OCI-LY3 (cell line): ENCODE results near the gene OR2F1.

Source experiments
- H2AFZ ChIP-seq: fragments of 200-600, 300-600 bp; shearing (Covaris generic); 2 replicates; pipeline ENCODE4 v1.6.0; 2014; ENCODE audit warnings: antibody characterized with exemption, low read depth, low read length
- H3K27ac ChIP-seq: fragments of 200-600, 300-600 bp; sonication (generic); 2 replicates; pipeline ENCODE4 v1.5.1; 2014; ENCODE audit warnings: mild to moderate bottlenecking, low read length, moderate library complexity, mixed read lengths
- H3K27me3 ChIP-seq: fragments of 200-600, 300-600 bp; sonication (generic); 2 replicates; pipeline ENCODE4 v1.6.1; 2014; ENCODE audit warnings: low read depth, low read length, mixed read lengths
- H3K36me3 ChIP-seq: fragments of 200-600, 300-600 bp; sonication (generic); replicated peaks from 2 replicates; pipeline ENCODE3; 2014; ENCODE audit warnings: low read depth, low read length, mixed read lengths
- H3K4me1 ChIP-seq: fragments of 300-600, 200-600 bp; sonication (generic); 2 replicates; pipeline ENCODE4 v1.6.1; 2014; ENCODE audit warnings: low read length, mixed read lengths
- H3K4me2 ChIP-seq: fragments of 200-600, 300-600 bp; sonication (generic); 2 replicates; pipeline ENCODE4 v1.6.1; 2014; ENCODE audit warnings: low read length, mixed read lengths
- H3K4me3 ChIP-seq: fragments of 300-600, 200-600 bp; sonication (generic); 2 replicates; pipeline ENCODE4 v1.5.1; 2014; ENCODE audit warnings: antibody characterized with exemption, mild to moderate bottlenecking, low read length, moderate library complexity
- H3K79me2 ChIP-seq: fragments of 300-600, 200-600 bp; shearing (Covaris generic); 2 replicates; pipeline ENCODE4 v1.6.1; 2014; ENCODE audit warnings: mild to moderate bottlenecking, low read length, mixed read lengths
- H3K9ac ChIP-seq: fragments of 300-600, 200-600 bp; shearing (Covaris generic); 2 replicates; pipeline ENCODE4 v1.6.0; 2014; ENCODE audit warnings: mild to moderate bottlenecking, low read length, moderate library complexity
- H3K9me3 ChIP-seq: fragments of 200-600, 300-600 bp; shearing (Covaris generic); 2 replicates; pipeline ENCODE4 v1.6.1; 2014; ENCODE audit warnings: low read length, mixed read lengths; ENCODE audit not compliant: insufficient read depth
- H4K20me1 ChIP-seq: fragments of 200-600, 300-600 bp; sonication (generic); 2 replicates; pipeline ENCODE4 v1.6.1; 2016; ENCODE audit warnings: low read length, mixed read lengths; ENCODE audit not compliant: insufficient read depth
- CTCF ChIP-seq: fragments of 200-600, 300-600 bp; sonication (generic); IDR thresholded peaks from 2 replicates; pipeline ENCODE4 v1.5.1; 2014; ENCODE audit warnings: antibody characterized with exemption, low read length, low read depth
- EZH2phosphoT487 ChIP-seq: fragments of 200-600 bp; shearing (Covaris generic); IDR thresholded peaks from 2 replicates; pipeline ENCODE4 v1.6.1; 2018; ENCODE audit warnings: antibody characterized with exemption, mixed run types, low read depth

Gene OR2F1

DNA sequence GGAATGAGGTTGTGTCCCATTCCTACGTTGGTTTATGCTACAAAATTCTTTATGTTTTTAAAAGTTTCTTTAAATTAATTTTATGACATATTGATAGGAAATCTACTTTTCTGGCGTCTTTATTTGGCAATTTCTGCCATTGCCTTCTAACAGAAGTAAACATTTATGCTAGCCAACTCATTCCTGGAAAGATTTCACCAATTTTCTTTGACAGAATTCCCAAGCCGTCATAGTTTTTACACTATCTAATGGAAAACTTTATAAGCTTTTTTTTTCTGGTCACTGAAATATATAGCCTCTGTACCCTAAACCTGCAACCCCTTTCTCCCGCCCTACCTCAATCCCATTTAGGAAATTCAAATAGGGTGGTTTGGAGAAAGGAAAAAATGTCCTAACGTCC lies 46.5 kb upstream of the OR2F1 start:
- Histone ChIP-seq H3K27me3 (peaks cover 22% of the 10 kb centered on the region; the same call in 1 of the 2 replicates), H2AFZ (no peak overlapping the region), H3K27ac (no peak overlapping the region), H3K4me3 (no peak overlapping the region), H3K36me3 (no peaks in the 10 kb centered on the region), H3K9ac (no peak overlapping the region), H3K4me2 (no peak overlapping the region), H3K9me3 (no peaks in the 10 kb centered on the region), H3K79me2 (no peaks in the 10 kb centered on the region), H4K20me1 (no peaks in the 10 kb centered on the region), H3K4me1 (no peaks in the 10 kb centered on the region)
- TF ChIP-seq EZH2phosphoT487, result no peak
- TF ChIP-seq CTCF, result no peak

GRCh38 chr7:143909863-143910262 lies 44.8 kb upstream of the OR2F1 start:
- Histone ChIP-seq H2AFZ (no peak overlapping the region), H3K36me3 (no peaks in the 10 kb centered on the region), H3K4me3 (no peak overlapping the region), H3K9ac (no peak overlapping the region), H3K27ac (no peak overlapping the region), H3K9me3 (no peaks in the 10 kb centered on the region), H3K4me2 (no peak overlapping the region), H3K4me1 (no peaks in the 10 kb centered on the region), H3K79me2 (no peaks in the 10 kb centered on the region), H4K20me1 (no peaks in the 10 kb centered on the region), H3K27me3 (peaks cover 22% of the 10 kb centered on the region; the same call in 1 of the 2 replicates)
- no peak for TF ChIP-seq EZH2phosphoT487
- no peak for TF ChIP-seq CTCF

- no peaks in the 10 kb centered on the region for H3K9me3 ChIP-seq
- H3K4me2 ChIP-seq, result no peak overlapping the region
- H3K9ac ChIP-seq, result no peak overlapping the region
- H4K20me1 ChIP-seq, result no peaks in the 10 kb centered on the region
- H3K27me3 ChIP-seq, result peaks cover 22% of the 10 kb centered on the region; the same call in 1 of the 2 replicates
- no peak overlapping the region for H2AFZ ChIP-seq
- H3K4me1 ChIP-seq, result no peaks in the 10 kb centered on the region
- no peaks in the 10 kb centered on the region for H3K79me2 ChIP-seq
- H3K4me3 ChIP-seq, result no peak overlapping the region
- H3K36me3 ChIP-seq, result no peaks in the 10 kb centered on the region
- H3K27ac ChIP-seq, result no peak overlapping the region
- no peak for TF ChIP-seq CTCF
- no peak for TF ChIP-seq EZH2phosphoT487
These were observed 44.0 kb upstream of the OR2F1 start for GRCh38 chr7:143910473-143911248.

DNA sequence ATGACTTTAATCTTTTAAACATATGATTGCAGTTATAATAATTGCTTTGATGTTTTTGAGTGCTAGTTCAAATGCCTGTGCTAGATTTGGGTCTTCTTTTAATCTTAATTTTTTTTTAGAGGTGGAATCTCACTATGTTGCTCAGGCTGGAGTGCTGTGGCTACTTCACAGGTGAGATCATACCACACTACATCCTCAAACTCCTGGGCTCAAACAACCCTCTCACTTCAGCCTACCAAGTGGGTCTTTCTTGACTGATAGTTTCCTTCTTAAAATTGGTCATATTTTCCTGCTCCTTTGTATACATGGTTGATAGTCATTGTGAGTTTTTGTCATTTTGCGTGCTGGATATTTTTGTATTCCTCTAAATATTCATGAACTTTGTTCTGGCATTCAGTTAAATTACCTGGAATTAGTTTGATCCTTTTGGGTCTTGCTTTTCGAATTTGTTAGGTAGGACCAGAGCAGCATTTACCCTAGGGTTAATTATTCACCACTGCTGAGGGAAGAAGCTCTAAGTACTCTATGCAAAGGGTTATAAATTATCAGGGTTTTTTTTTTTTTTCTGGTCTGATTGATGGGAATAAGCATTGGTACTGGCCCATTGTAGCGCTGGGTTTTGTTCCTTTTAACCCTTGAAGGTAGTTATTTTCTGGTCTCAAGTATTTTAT lies 40.6 kb upstream of the OR2F1 start:
- Histone ChIP-seq H3K9me3 (no peaks in the 10 kb centered on the region), H3K27ac (no peak overlapping the region), H3K4me1 (no peaks in the 10 kb centered on the region), H4K20me1 (no peaks in the 10 kb centered on the region), H3K27me3 (peaks cover 15% of the 10 kb centered on the region; the same call in 1 of the 2 replicates), H3K79me2 (no peaks in the 10 kb centered on the region), H3K4me3 (no peak overlapping the region), H3K36me3 (no peaks in the 10 kb centered on the region), H3K9ac (no peak overlapping the region), H2AFZ (no peak overlapping the region), H3K4me2 (no peak overlapping the region)
- TF ChIP-seq EZH2phosphoT487 (no peak), CTCF (no peak)
